SU-DHL-6 (cell line): ENCODE results near the gene WDR44.
A peak's percentile ranks its signal among the peaks of the same experiment; 100 is the strongest.

Source experiments
- H2AFZ ChIP-seq: fragments of 200-600 bp; sonication (generic); 2 replicates; pipeline ENCODE4 v1.6.1; 2014; ENCODE audit warnings: low read depth, mild to moderate bottlenecking, moderate library complexity, mixed read lengths, antibody characterized with exemption, low read length; ENCODE audit not compliant: severe bottlenecking
- H3F3A ChIP-seq: fragments of 200-600 bp; shearing (Covaris generic); 2 replicates; pipeline ENCODE4 v1.6.0; 2016; ENCODE audit warnings: antibody characterized with exemption, mild to moderate bottlenecking; ENCODE audit not compliant: insufficient read depth
- H3K27ac ChIP-seq: fragments of 200-600 bp; sonication (generic); 2 replicates; pipeline ENCODE4 v1.5.1; 2016; ENCODE audit warnings: low read depth, mild to moderate bottlenecking, low read length, moderate library complexity, mixed read lengths
- H3K27me3 ChIP-seq: fragments of 200-600 bp; sonication (generic), shearing (Covaris generic); 2 replicates; pipeline ENCODE4 v1.6.0; 2014; ENCODE audit warnings: mild to moderate bottlenecking, low read length
- H3K36me3 ChIP-seq: fragments of 200-600 bp; sonication (generic); 2 replicates; pipeline ENCODE4 v1.6.1; 2014; ENCODE audit warnings: mild to moderate bottlenecking, low read length, mixed read lengths
- H3K4me2 ChIP-seq: fragments of 300-600, 200-600 bp; shearing (Covaris generic), sonication (generic); 2 replicates; pipeline ENCODE4 v1.6.0; 2014; ENCODE audit warnings: low read length, low read depth, mild to moderate bottlenecking; ENCODE audit not compliant: poor library complexity, severe bottlenecking
- H3K4me3 ChIP-seq: fragments of 200-600 bp; sonication (generic); 2 replicates; pipeline ENCODE4 v1.5.1; 2014; ENCODE audit warnings: antibody characterized with exemption, low read length, mild to moderate bottlenecking, mixed read lengths; ENCODE audit not compliant: insufficient read depth, poor library complexity, severe bottlenecking
- H3K79me2 ChIP-seq: fragments of 200-600 bp; sonication (generic); 2 replicates; pipeline ENCODE4 v1.6.1; 2014; ENCODE audit warnings: mild to moderate bottlenecking, low read length, moderate library complexity; ENCODE audit not compliant: insufficient read depth
- H3K9ac ChIP-seq: fragments of 200-600 bp; sonication (generic); 2 replicates; pipeline ENCODE4 v1.7.0; 2014; ENCODE audit warnings: mild to moderate bottlenecking, low read length
- H3K9me2 ChIP-seq: fragments of 200-600 bp; sonication (generic); replicated peaks from 2 replicates; pipeline ENCODE4 v1.6.1; 2014; ENCODE audit warnings: low read length; ENCODE audit not compliant: insufficient read depth
- H3K9me3 ChIP-seq: fragments of 200-600 bp; sonication (generic); 2 replicates; pipeline ENCODE4 v1.6.1; 2014; ENCODE audit warnings: low read length, mixed read lengths; ENCODE audit not compliant: insufficient read depth
- H4K20me1 ChIP-seq: fragments of 200-600 bp; sonication (generic); 2 replicates; pipeline ENCODE4 v1.6.1; 2014; ENCODE audit warnings: low read depth, mild to moderate bottlenecking, antibody characterized with exemption, low read length, moderate library complexity, mixed read lengths
- CTCF ChIP-seq: fragments of 200-600 bp; sonication (generic); IDR thresholded peaks from one replicate; pipeline ENCODE4 v1.5.1; 2017; ENCODE audit warnings: antibody characterized with exemption, mild to moderate bottlenecking, low read length, moderate library complexity; ENCODE audit not compliant: insufficient read depth, poor library complexity, severe bottlenecking
- EZH2phosphoT487 ChIP-seq: fragments of 200-600 bp; sonication (generic), shearing (Covaris generic); conservative IDR thresholded peaks from 2 replicates; pipeline ENCODE4 v1.6.1; 2018; ENCODE audit warnings: mild to moderate bottlenecking, antibody characterized with exemption, low read length, moderate library complexity, mixed read lengths

The WDR44 gene

GRCh38 chrX:118347131-118347530 is 1.2 kb downstream of the WDR44 start:
- no peak for TF ChIP-seq EZH2phosphoT487
- TF ChIP-seq CTCF: no peak
- Histone ChIP-seq H3K9me3 (no peaks in the 10 kb centered on the region), H3F3A (no peaks in the 10 kb centered on the region), H3K27ac (no peak overlapping the region), H3K9me2 (no peaks in the 10 kb centered on the region), H3K79me2 (peaks cover 23% of the 10 kb centered on the region), H3K9ac (peak overlapping the region; percentile 90), H3K4me2 (peak overlapping the region; percentile 81), H4K20me1 (no peaks in the 10 kb centered on the region), H3K27me3 (no peaks in the 10 kb centered on the region), H2AFZ (peak overlapping the region; percentile 93), H3K4me3 (peak overlapping the region; percentile 92), H3K36me3 (no peaks in the 10 kb centered on the region)

- Histone ChIP-seq H3K9me3 (no peaks in the 10 kb centered on the region), H3K9me2 (no peaks in the 10 kb centered on the region), H3K4me2 (peak overlapping the region; percentile 81), H3F3A (no peaks in the 10 kb centered on the region), H4K20me1 (no peaks in the 10 kb centered on the region), H3K4me3 (peak overlapping the region; percentile 92), H3K79me2 (peaks cover 26% of the 10 kb centered on the region), H3K36me3 (no peaks in the 10 kb centered on the region), H2AFZ (no peak overlapping the region), H3K27ac (no peak overlapping the region), H3K27me3 (no peaks in the 10 kb centered on the region), H3K9ac (peak overlapping the region; percentile 90)
- no peak for TF ChIP-seq EZH2phosphoT487
- TF ChIP-seq CTCF: no peak
Measured at GRCh38 chrX:118347736-118348135, 1.8 kb downstream of the WDR44 start.

DNA sequence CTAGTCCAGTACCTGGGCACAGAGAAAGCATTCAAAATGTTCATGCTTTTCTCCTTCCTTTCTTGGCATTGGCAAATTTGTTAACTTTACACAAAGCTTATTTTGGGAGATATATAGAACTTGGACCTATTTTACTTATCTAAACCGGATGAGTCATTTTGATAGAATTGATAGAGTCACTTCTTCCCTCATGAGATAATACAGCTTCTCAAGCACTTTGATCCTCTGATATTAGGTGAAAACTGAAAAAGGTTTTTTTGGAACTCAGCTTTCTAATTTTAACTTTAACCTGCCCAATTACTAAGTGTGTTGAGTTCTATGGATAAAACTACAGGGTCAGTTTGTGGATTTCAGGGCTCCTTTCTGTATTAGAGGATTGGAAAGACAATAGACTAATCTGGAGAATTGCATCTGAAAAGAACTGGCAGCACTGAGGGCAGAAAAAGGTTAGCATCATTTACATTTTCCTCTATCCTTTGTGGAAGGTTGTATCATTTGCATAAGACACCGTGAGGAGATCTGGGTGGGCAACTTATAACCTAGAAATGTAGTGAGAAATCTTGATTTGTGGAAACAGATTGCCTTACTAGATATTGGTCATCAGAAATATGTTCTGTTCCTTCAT is 2.4 kb downstream of the WDR44 start:
- H3K4me2 ChIP-seq: peak overlapping the region; percentile 81
- TF ChIP-seq CTCF (no peak), EZH2phosphoT487 (no peak)
- H2AFZ ChIP-seq: no peak overlapping the region
- H3K9me3 ChIP-seq: no peaks in the 10 kb centered on the region
- H3K9me2 ChIP-seq: no peaks in the 10 kb centered on the region
- H3F3A ChIP-seq: no peaks in the 10 kb centered on the region
- H3K27me3 ChIP-seq: no peaks in the 10 kb centered on the region
- no peak overlapping the region for H3K4me3 ChIP-seq
- no peak overlapping the region for H3K27ac ChIP-seq
- H3K9ac ChIP-seq: no peak overlapping the region
- no peaks in the 10 kb centered on the region for H3K36me3 ChIP-seq
- H4K20me1 ChIP-seq: no peaks in the 10 kb centered on the region
- H3K79me2 ChIP-seq: peaks cover 27% of the 10 kb centered on the region
